ENCODE data around the gene CSNK1G2.
"Not testable (repeated sequence)": the region's sequence is repeated elsewhere in the genome, so short reads cannot be mapped to it uniquely, and the experiment has no call there.

CSNK1G2 gene

DNA sequence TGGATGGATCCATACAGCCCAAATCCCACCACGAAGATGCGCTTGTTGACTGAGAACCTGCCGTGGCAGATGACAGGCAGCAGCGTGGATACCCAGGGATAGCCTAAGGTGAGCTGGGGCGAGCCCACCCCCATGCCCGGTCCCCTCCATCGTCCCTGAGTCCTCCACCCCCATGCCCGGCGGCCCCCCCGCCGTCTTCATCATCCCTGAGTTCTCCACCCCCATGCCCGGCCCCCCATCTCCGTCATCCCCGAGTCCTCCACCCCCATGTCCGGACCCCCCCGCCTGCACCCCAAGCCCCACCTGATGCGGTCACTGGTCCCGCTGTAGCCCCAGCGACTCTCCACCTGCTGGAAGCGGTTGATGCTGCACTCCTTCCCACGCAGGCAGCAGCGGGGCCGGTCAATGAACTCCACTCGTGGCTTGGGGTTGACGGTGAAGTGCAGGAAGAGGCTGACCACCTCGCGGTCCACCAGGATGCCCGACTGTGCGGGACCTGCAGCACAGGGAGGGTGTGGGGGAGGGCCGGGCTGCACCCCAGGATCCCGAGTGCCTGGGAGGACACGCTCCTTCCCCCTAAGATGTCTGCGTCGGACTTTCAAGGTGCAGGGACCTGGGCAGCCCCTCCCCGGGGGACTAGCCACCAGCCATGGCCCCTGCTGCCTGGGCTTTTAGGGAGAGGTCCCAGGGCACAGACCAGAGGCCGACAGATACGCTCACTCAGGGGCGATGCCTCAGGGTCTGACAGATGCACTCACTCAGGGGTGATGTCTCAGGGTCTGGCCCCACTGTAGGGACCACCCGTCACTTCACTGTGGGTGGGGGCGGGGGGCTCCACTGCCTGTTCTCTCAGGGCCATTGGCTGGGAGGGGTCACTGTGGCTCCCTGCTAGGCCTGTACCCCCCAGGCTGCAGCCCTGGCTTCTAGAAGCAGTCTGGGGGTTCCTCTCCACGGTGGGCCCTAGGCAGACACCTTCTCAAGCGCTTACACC lies 46.5 kb downstream of the CSNK1G2 start:
- TF ChIP-seq CTCF (IDR thresholded peaks at IDR 0.05; ENCODE audit: unreplicated experiment in 3 of 3) = no peak
- Mint-ChIP-seq H3K36me3 (ENCODE audit: low read depth) (peaks cover 28% of the 10 kb centered on the region), H3K27ac (no peak overlapping the region), H3K27me3 (ENCODE audit: low read depth) (no peaks in the 10 kb centered on the region), H3K4me1 (no peaks in the 10 kb centered on the region), H3K4me3 (no peak overlapping the region), H3K9me3 (no peaks in the 10 kb centered on the region)

DNA sequence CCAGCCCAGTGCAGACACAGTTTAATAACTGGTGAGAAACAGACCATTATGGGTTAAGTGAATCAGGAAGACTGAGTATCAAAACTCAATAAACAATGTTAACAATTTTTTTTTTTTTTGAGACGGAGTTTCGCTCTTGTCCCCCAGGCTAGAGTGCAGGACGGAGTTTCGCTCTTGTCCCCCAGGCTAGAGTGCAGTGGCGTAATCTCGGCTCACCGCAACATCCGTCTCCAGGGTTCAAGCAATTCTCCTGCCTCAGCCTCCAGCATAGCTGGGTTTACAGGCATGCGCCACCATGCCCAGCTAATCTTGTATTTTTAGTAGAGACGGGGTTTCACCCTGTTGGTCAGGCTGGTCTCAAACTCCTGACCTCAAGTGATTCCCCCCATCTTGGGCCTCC lies 47.5 kb downstream of the CSNK1G2 start:
- H3K4me3 Mint-ChIP-seq; H3K4me1 Mint-ChIP-seq; H3K9me3 Mint-ChIP-seq; H3K27me3 Mint-ChIP-seq (ENCODE audit: low read depth); H3K27ac Mint-ChIP-seq: not testable (repeated sequence)
- H3K36me3 Mint-ChIP-seq (ENCODE audit: low read depth) = peaks cover 30% of the 10 kb centered on the region

DNA sequence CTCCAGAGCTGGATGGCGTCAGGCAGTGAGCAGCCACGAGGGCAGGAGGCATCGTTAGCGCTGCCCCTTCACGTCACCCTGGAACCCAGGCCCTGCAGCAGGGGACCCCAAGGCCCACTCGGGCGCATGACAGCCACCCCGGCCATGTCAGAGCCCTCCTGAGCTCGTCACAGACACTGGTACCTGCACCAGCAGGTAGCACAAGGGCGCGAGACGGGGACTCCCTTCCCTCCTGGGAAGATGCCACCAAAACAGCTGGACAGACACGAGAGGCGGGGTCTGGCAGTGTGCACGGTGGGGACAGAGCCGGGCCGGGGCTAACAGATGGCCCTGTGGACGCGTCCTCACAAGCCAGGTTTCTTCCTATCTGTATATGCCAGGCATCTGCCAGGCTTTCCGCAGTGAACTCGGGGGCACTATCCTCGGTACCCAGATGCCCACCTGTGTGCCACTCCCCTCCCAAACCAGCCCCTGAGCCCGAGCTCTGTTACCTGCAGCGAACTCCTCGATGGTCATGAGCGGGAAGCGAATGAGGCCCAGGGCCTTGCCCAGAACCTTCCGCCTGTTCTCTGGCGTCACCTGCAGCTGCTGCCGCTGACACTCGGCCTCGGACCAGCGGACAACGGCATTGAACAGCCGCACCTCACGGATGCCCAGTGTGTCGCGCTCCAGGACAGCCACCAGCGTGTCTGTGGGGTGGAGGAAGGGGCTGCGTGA lies 48.7 kb downstream of the CSNK1G2 start:
- Mint-ChIP-seq H3K4me1 (no peaks in the 10 kb centered on the region), H3K4me3 (no peak overlapping the region), H3K27ac (no peak overlapping the region), H3K36me3 (ENCODE audit: low read depth) (peaks cover 35% of the 10 kb centered on the region), H3K27me3 (ENCODE audit: low read depth) (no peaks in the 10 kb centered on the region), H3K9me3 (no peaks in the 10 kb centered on the region)
- no peak for TF ChIP-seq CTCF (IDR thresholded peaks at IDR 0.05; ENCODE audit: unreplicated experiment in 3 of 3)

DNA sequence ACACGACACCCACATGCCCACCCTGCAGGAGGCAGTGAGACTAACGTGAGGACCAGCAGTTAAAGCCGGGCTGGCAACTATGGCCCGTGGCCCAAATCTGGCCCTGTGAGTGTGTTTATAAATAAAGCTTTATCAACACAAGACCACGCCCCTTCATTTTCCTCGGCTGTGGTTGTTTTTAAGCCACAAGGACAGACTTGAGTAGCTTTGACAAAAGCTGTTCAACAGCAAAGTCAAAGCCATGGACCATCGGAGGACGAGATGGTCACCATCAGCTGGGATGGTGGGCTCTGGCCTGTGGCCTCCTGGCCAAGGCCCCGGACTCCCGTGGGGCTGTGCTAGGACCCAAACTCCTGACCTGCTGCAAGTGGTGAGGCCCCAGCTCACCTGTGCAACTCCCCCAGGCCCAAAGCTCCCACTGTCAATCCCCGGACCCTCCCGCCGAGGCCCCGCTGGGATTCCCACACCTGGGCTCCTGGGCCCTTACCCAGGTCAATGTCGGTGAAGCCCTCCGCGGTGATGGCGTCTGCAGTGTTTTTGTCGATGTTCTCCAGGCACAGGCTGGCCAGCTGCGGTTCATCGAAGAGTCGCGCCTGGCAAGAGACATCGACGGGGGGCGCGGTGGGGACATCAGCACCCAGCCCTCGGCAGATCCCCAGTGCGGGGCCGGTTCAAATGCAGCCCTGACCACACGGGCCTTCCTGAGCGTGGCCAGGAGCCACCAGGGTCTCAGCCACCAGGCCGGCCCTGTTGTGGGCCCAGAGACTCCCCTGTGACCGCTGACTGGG lies 49.5 kb downstream of the CSNK1G2 start:
- Mint-ChIP-seq H3K9me3 (no peaks in the 10 kb centered on the region), H3K36me3 (ENCODE audit: low read depth) (peaks cover 33% of the 10 kb centered on the region), H3K27me3 (ENCODE audit: low read depth) (no peaks in the 10 kb centered on the region), H3K4me1 (no peaks in the 10 kb centered on the region), H3K27ac (no peak overlapping the region), H3K4me3 (no peak overlapping the region)
- TF ChIP-seq CTCF (IDR thresholded peaks at IDR 0.05; ENCODE audit: unreplicated experiment in 3 of 3) = no peak

DNA sequence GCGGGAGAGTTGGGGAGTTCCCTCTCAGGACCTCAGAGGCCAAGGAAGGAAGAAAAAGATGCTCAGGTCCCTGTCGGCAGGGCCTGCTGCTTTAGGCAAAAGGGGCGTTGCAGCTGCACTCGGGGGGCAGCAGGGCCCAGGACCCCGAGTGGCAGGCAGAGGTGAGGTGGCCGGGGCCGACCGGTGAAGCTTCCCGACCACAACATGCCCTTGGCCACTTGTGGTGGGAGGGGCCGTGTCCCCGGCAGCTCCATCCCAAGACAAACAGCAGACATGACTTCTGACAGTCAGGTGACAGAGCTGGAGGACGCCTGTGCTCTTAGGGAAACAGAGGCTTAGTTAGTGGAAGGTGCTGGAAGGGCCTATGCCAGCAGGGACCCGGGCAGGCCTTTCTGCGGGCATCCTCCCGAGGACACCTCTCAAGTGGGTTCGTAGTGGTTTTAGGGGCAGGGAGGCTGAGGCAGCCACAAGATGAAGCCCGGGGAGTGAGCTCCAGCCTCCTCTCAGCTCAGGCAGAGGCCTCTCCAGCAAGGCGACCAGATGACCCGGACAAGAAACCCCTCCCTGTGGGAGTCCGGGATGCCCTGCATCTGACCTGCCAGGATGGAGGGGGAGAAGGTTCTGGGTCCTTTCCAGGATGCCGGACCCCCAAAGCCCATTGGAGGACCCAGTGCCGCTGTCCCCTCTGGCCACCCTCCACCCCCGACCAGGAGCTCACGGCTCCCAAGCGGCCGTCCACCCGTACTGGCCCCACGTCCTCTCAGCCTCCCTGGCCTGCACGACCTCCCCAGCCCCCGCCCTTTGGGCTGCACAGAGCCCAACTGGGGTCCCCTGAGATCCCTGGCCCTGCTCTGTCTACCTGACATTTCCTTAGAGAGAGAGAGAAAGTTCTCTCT lies 50.3 kb downstream of the CSNK1G2 start:
- H3K4me1 Mint-ChIP-seq = no peaks in the 10 kb centered on the region
- TF ChIP-seq CTCF (IDR thresholded peaks at IDR 0.05; ENCODE audit: unreplicated experiment in 3 of 3) = no peak

More for the DNA sequence above, 50.3 kb downstream of the CSNK1G2 start:
- Mint-ChIP-seq H3K4me3 (no peak overlapping the region), H3K27me3 (ENCODE audit: low read depth) (no peaks in the 10 kb centered on the region), H3K27ac (no peak overlapping the region), H3K9me3 (no peaks in the 10 kb centered on the region), H3K36me3 (ENCODE audit: low read depth) (peaks cover 41% of the 10 kb centered on the region)
